Uterine smooth muscle cell (primary cell): ENCODE results near the gene KNL1. TPM values are rescaled to one million over a fixed set of nuclear protein-coding genes. Genes with fewer than 3 reads are reported as not detected.

Experiments used
- total RNA-seq: library from RNA; depleted of rRNA; stranded (reverse); fragments of >200 nt; gene quantifications from 2 replicates; pipeline ENCODE4 v1.2.3, GENCODE V29; 2014

KNL1 gene
- 11.1 and 43.8 TPM in 2 replicates for total RNA-seq

GRCh38 chr15:40593588-40594428 lies at the start of gene KNL1:
Gene KNL1 (plus strand): TSS chr15:40594249. CDS start chr15:40602932, 8,683 bp downstream.

GRCh38 chr15:40564591-40565332 lies 29.3 kb upstream of the KNL1 start, which contains the start of gene CCDC32:
Gene CCDC32 (minus strand): TSS chr15:40565042. CDS start chr15:40563015, 2,027 bp downstream.

GRCh38 chr15:40569129-40569953 lies 24.7 kb upstream of the KNL1 start, which contains the start of gene RPUSD2:
Gene RPUSD2 (plus strand): TSS chr15:40569299. CDS start chr15:40569338, 39 bp downstream.

GRCh38 chr15:40694688-40695468 lies 100.8 kb downstream of the KNL1 start, which contains the start of gene RAD51:
Gene RAD51 (plus strand): TSS chr15:40695174. CDS start chr15:40698759, 3,585 bp downstream.

Other genes starting within 250 kb of the KNL1 start
- gene PHGR1, start 243.2 kb upstream of the KNL1 start, total RNA-seq: not detected in 2 replicates
- gene DISP2, start 236.0 kb upstream of the KNL1 start, total RNA-seq: under 0.01 and 0.12 TPM in 2 replicates
- 45.1 and 118 TPM in 2 replicates for gene KNSTRN, start 211.5 kb upstream of the KNL1 start, total RNA-seq
- gene IVD, start 188.5 kb upstream of the KNL1 start, total RNA-seq: 46.3 and 60.2 TPM in 2 replicates
- gene BAHD1, start 153.3 kb upstream of the KNL1 start, total RNA-seq: 7.3 and 8.5 TPM in 2 replicates
- gene CHST14, start 123.3 kb upstream of the KNL1 start, total RNA-seq: 8.5 and 11.0 TPM in 2 replicates
- 18.2 and 19.1 TPM in 2 replicates for gene CCDC32, start 29.2 kb upstream of the KNL1 start, total RNA-seq
- gene RPUSD2, start 24.9 kb upstream of the KNL1 start, total RNA-seq: 14.0 and 18.0 TPM in 2 replicates
- 4.9 and 11.0 TPM in 2 replicates for gene RAD51, start 100.9 kb downstream of the KNL1 start, total RNA-seq
- 19.7 and 20.9 TPM in 2 replicates for gene RMDN3, start 161.0 kb downstream of the KNL1 start, total RNA-seq
- gene GCHFR, start 169.8 kb downstream of the KNL1 start, total RNA-seq: 1.6 and 1.7 TPM in 2 replicates
- gene C15orf62, start 175.7 kb downstream of the KNL1 start, total RNA-seq: not detected in 2 replicates
- gene ZFYVE19, start 212.8 kb downstream of the KNL1 start, total RNA-seq: 25.1 and 31.5 TPM in 2 replicates
- gene DNAJC17, start 213.2 kb downstream of the KNL1 start, total RNA-seq: 18.9 and 51.0 TPM in 2 replicates
- gene PPP1R14D, start 234.5 kb downstream of the KNL1 start, total RNA-seq: not detected in 2 replicates
- gene SPINT1, start 249.8 kb downstream of the KNL1 start, total RNA-seq: 0.37 and 0.66 TPM in 2 replicates